22Rv1 (cell line): Measurements from ENCODE around the gene HSDL1.

Source experiments
- ZFX ChIP-seq: fragments of 450-650 bp; IDR thresholded peaks from 2 replicates; pipeline ENCODE4 v1.6.1; 2017; ENCODE audit warnings: antibody characterized with exemption, borderline replicate concordance
- TF ChIP-seq, protein P1 (sequence below): fragments of 450-650 bp; IDR thresholded peaks from 2 replicates; pipeline ENCODE4 v1.5.1; 2017; ENCODE audit warnings: mild to moderate bottlenecking

DNA sequence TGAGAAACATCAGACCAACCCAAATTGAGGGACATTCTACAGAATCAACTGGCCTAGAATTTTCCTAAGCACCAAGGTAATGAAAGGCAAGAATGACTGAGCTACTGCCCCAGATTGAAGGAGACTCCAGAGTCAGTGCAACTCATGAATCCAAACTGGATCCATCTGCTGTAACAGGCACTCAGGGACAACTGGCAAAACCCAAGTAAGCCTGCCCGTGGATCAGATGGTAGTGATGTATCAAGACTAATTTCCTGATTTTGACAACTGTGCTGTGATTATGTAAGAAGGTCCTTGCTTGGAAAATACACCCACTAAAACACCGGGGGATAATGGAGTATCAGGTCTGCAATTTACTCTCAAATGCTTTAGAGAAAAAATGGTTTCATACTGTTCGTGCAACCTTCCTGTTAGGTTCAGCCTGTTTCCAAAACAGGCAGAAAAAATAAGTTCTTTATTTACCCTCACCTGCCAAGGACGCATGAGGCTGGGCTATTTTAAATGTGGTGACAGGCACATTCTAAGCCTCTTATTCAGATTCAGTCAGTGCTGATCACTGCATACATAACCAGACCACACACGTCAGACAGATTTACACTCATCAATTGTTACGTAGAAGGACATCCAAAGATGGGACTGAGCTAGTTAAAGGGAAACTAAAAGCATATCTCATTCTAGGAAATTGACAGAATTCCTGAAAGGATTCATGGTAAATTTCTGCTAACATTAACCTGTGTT is 35.2 kb downstream of the HSDL1 start:
- TF ChIP-seq, protein P1, sequence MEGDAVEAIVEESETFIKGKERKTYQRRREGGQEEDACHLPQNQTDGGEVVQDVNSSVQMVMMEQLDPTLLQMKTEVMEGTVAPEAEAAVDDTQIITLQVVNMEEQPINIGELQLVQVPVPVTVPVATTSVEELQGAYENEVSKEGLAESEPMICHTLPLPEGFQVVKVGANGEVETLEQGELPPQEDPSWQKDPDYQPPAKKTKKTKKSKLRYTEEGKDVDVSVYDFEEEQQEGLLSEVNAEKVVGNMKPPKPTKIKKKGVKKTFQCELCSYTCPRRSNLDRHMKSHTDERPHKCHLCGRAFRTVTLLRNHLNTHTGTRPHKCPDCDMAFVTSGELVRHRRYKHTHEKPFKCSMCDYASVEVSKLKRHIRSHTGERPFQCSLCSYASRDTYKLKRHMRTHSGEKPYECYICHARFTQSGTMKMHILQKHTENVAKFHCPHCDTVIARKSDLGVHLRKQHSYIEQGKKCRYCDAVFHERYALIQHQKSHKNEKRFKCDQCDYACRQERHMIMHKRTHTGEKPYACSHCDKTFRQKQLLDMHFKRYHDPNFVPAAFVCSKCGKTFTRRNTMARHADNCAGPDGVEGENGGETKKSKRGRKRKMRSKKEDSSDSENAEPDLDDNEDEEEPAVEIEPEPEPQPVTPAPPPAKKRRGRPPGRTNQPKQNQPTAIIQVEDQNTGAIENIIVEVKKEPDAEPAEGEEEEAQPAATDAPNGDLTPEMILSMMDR: no peak
- TF ChIP-seq ZFX: no peak
